AG04450 (cell line): Measurements from ENCODE around the gene MMP24OS. TPM values are rescaled to one million over a fixed set of nuclear protein-coding genes. Genes with fewer than 3 reads are reported as not detected.

Experiments used
- CTCF ChIA-PET: fragments of 300-600, 350-600 bp; formaldehyde crosslinking; extraction: SDS; loops from one replicate; lab custom pipeline; 2022; ENCODE audit warnings: antibody characterized with exemption, inconsistent platforms; lab: Charles Lee
- POLR2A ChIA-PET: fragments of 350-600 bp; formaldehyde crosslinking; extraction: SDS; loops from one replicate; lab custom pipeline; 2021; ENCODE audit warnings: antibody characterized with exemption, inconsistent platforms; lab: Yijun Ruan, JAX
- DNase-seq: peaks from one replicate; pipeline ENCODE4 v3.0.0-alpha.2; 2011; ENCODE audit warnings: low read depth, low spot score
- H3K27ac ChIP-seq: one replicate; pipeline ENCODE4 v1.5.1; 2012; ENCODE audit warnings: low read depth, low read length, control low read depth
- H3K27me3 ChIP-seq: one replicate; pipeline ENCODE4 v1.6.0; 2012; ENCODE audit warnings: low read length; ENCODE audit not compliant: control insufficient read depth, insufficient read depth
- H3K4me3 ChIP-seq: 2 replicates; pipeline ENCODE4 v1.5.1; 2011; ENCODE audit warnings: mild to moderate bottlenecking, low read depth, low read length, control low read depth
- H3K9me3 ChIP-seq: 2 replicates; pipeline ENCODE4 v1.5.1; 2012; ENCODE audit warnings: low read length; ENCODE audit not compliant: control insufficient read depth, insufficient read depth
- polyA plus RNA-seq: library from polyadenylated mRNA; depleted of rRNA; stranded (reverse); fragments of >200 nt; gene quantifications from 2 replicates; pipeline ENCODE4 v1.2.3, GENCODE V29; 2011
- TF ChIP-seq, protein P1 (sequence below): IDR thresholded peaks from 2 replicates; pipeline ENCODE4 v1.5.1; 2011; ENCODE audit warnings: low read depth, low read length, control low read depth, inconsistent platforms

Gene MMP24OS
- polyA plus RNA-seq, 1 experiment, result 35.3 TPM

DNA sequence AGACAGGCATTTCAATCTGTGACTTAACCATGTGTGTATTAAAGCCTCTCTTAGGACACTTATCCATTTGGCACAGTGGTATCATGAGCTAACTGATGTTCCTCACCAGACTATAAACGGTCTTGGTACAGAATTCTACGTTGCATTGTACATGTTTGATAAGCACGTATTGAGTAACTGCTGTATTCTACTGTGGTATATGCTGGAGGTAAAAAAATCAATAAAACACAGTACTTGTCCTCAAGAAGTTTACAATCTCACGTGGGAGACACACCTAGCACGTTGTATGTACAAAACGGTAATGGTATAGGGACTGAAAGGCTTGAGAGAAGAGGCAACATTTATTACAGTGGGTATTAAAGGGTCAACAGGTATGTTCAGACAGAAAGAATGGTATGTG is 47.5 kb upstream of the MMP24OS start:
- no peak for DNase-seq
- TF ChIP-seq, protein P1, sequence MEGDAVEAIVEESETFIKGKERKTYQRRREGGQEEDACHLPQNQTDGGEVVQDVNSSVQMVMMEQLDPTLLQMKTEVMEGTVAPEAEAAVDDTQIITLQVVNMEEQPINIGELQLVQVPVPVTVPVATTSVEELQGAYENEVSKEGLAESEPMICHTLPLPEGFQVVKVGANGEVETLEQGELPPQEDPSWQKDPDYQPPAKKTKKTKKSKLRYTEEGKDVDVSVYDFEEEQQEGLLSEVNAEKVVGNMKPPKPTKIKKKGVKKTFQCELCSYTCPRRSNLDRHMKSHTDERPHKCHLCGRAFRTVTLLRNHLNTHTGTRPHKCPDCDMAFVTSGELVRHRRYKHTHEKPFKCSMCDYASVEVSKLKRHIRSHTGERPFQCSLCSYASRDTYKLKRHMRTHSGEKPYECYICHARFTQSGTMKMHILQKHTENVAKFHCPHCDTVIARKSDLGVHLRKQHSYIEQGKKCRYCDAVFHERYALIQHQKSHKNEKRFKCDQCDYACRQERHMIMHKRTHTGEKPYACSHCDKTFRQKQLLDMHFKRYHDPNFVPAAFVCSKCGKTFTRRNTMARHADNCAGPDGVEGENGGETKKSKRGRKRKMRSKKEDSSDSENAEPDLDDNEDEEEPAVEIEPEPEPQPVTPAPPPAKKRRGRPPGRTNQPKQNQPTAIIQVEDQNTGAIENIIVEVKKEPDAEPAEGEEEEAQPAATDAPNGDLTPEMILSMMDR, result no peak
- Histone ChIP-seq H3K27ac (no peak overlapping the region), H3K9me3 (no peaks in the 10 kb centered on the region), H3K4me3 (no peak overlapping the region), H3K27me3 (no peaks in the 10 kb centered on the region)
- POLR2A ChIA-PET, result no interaction called here
- CTCF ChIA-PET, result interaction anchor here (0.6 kb wide), 1 partner anchor 42 kb away, joined by 3 read pairs; no protein-coding TSS in a partner anchor

DNA sequence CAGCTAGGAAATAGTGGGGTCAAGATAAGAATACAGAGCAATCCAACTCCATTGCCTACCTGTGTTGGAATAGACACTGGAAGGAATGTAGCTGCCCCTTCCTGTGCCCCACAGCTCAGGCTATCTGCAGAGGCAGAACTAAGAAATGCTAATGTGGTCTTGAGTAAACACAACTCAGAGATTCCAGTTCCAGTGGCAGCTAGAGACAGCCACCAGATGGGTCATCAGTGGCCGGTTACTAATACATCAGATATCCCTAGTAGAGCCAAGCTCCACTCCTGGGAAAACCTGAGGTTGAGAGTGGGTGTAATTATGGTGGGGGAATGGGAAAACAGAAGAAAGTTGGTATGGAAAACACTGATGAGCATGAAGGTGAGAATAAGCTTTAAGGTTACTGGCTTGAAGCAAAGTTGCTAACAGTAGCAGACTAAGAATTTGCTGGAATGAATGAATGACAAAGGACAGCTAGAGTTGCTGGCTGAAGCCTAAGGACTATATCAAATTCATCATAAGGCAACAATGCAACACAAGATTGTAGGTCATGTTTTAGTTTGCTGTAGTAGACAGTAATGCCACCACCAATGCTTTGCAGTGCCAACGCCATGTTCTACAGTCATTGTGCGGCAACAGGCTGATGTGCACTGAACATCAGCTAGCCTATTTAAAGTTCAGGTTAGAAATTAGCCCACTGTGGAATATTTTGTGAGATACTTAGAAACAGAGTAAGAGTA is 42.6 kb upstream of the MMP24OS start:
- no peaks in the 10 kb centered on the region for H3K27me3 ChIP-seq
- no peak overlapping the region for H3K4me3 ChIP-seq
- H3K9me3 ChIP-seq, result no peaks in the 10 kb centered on the region
- CTCF ChIA-PET, result interaction anchor here (0.6 to 1.5 kb wide), 2 partner anchors 13 to 132 kb away, joined by 4 to 5 read pairs; no protein-coding TSS in a partner anchor
- no peak for DNase-seq
- H3K27ac ChIP-seq, result peak overlapping the region; percentile 63
- POLR2A ChIA-PET, result interaction anchor here (1.1 to 1.5 kb wide), 2 partner anchors 14 to 15 kb away, joined by 4 to 12 read pairs; no protein-coding TSS in a partner anchor
- TF ChIP-seq, protein P1, result no peak

DNA sequence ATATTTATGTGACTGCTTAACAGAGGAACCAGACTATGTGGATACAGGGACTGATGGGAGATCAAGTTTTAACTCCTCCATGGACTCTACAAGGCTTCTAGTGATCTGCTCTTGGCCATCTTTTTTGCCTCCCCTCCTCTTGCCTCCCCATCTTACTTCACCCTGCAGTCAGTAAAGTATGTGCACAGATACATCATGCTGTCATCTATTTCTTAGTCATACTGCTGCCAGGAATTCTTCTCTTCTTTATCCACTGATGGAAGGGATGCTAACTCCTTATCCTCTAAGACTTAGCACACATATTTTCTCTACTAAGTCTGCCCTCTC is 41.9 kb upstream of the MMP24OS start:
- no peaks in the 10 kb centered on the region for H3K9me3 ChIP-seq
- H3K27me3 ChIP-seq, result no peaks in the 10 kb centered on the region
- peak overlapping the region; percentile 63 for H3K27ac ChIP-seq
- H3K4me3 ChIP-seq, result no peak overlapping the region
- ChIA-PET CTCF (interaction anchor here (3.5 kb wide), 1 partner anchor 14 kb away, joined by 17 read pairs; no protein-coding TSS in a partner anchor), POLR2A (interaction anchor here (1.1 to 1.5 kb wide), 2 partner anchors 14 kb away, joined by 4 to 12 read pairs; no protein-coding TSS in a partner anchor)
- no peak for DNase-seq
- TF ChIP-seq, protein P1, result no peak

DNA sequence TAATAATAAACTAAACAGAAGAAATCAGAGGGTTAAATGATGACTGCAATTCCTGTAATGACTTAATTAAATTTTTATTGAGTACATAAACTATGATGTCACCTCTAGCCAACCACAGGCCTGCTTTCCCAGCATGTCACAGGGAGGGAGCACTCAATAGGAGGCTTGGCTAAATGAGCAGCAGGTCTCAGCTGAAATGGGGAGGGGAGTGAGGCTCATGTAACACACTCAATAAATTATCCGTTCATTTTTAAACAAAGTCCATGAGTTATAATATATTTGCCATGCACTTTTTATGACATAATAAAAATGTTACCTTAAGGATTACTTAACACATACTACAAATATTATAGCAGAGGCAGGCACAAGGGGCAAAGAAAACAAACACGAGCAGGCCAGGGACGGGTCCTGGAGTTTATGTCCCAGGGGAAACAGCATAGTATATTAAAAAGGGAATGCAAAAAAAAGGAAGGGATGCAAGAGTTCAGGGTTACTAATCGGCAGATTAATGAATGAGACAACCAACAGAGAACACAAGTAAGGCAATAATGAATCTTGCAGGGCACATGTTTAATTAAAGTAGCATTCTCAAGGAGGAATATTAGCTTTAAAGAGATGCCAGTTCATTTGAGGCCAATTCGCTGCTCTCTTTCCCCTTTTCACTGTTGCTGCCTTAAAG is 41.4 kb upstream of the MMP24OS start:
- POLR2A ChIA-PET, result interaction anchor here (2.3 kb wide), 1 partner anchor 13 kb away, joined by 8 read pairs; no protein-coding TSS in a partner anchor

More for the DNA sequence above, 41.4 kb upstream of the MMP24OS start:
- Histone ChIP-seq H3K27ac (peak overlapping the region; percentile 63), H3K4me3 (no peak overlapping the region), H3K27me3 (no peaks in the 10 kb centered on the region), H3K9me3 (no peaks in the 10 kb centered on the region)
- TF ChIP-seq, protein P1, result no peak
- CTCF ChIA-PET, result interaction anchor here (0.6 to 3.5 kb wide), 2 partner anchors 13 to 24 kb away, joined by 3 to 17 read pairs; no protein-coding TSS in a partner anchor
- no peak for DNase-seq
